Stomach (tissue), 9 donors: ENCODE measurements around the gene SUSD6. TPM values are rescaled to one million over a fixed set of nuclear protein-coding genes. Genes with fewer than 3 reads are reported as not detected.

Experiments used
- DNase-seq, 2 donors: peaks; one replicate each; pipeline versions ENCODE4 v3.0.0 to v3.0.0-alpha.2; 2013 to 2019
- H3K27ac ChIP-seq, 5 donors: fragments of 200-600 bp in 4 of 5; sonication (generic) in 4 of 5; one replicate each; pipeline ENCODE4 v1.5.1; 2013 to 2019; ENCODE audit warnings: mild to moderate bottlenecking in 1 of 5, moderate library complexity in 1 of 5
- H3K27me3 ChIP-seq, 3 donors: fragments of 200-600 bp; sonication (generic); one replicate each; pipeline ENCODE4 v1.5.1; 2017 to 2019; ENCODE audit warnings: mixed run types in 1 of 3
- H3K36me3 ChIP-seq, 4 donors: fragments of 200-600 bp; sonication (generic); 1 replicate in 3 of 4; 2 replicates in 1 of 4; pipeline ENCODE4 v1.5.1; 2016 to 2019
- H3K4me1 ChIP-seq, 4 donors: fragments of 200-600 bp; sonication (generic); one replicate each; pipeline ENCODE4 v1.5.1; 2016 to 2019
- H3K4me3 ChIP-seq, 4 donors: fragments of 200-600 bp; sonication (generic) in 3 of 4; one replicate each; pipeline ENCODE4 v1.5.1; 2016 to 2019; ENCODE audit warnings: mild to moderate bottlenecking in 1 of 4
- H3K9me3 ChIP-seq, 4 donors: fragments of 200-600 bp; sonication (generic); one replicate each; pipeline ENCODE4 v1.5.1; 2016 to 2019
- EP300 ChIP-seq: sonication (generic); formaldehyde crosslinking; IDR thresholded peaks from one replicate; pipeline ENCODE4 v1.6.1; 2017; ENCODE audit warnings: antibody characterized with exemption
- POLR2A ChIP-seq, 4 donors: fragments of 450-650 bp; IDR thresholded peaks; one replicate each; pipeline ENCODE4 v1.6.1; 2016; ENCODE audit warnings: antibody characterized with exemption in 4 of 4, control low read depth in 2 of 4, mild to moderate bottlenecking in 1 of 4, moderate library complexity in 1 of 4
- POLR2AphosphoS5 ChIP-seq, 3 donors: sonication (generic); formaldehyde crosslinking; IDR thresholded peaks; one replicate each; pipeline ENCODE4 v1.6.1; 2016; ENCODE audit warnings: antibody characterized with exemption in 3 of 3
- WGBS, 5 donors: extraction: QIAGEN DNeasy Blood & Tissue Kit in 3 of 5; methylation state at CpG; one replicate each; pipeline versions ENCODE4 v1.1.5 to v1.1.7; 2013 to 2018; 5-methylcytosine and 5-hydroxymethylcytosine counted together
- intact Hi-C: fragments of 100-400 bp; cut with DNase I; formaldehyde crosslinking; loops from one replicate; pipeline ENCODE4 v1.15.1; 2023; ENCODE audit warnings: low total_unique reads
- polyA plus RNA-seq, 3 donors: library from polyadenylated mRNA; stranded (reverse); fragments of 200-250 nt; gene quantifications; one replicate each; pipeline ENCODE4 v1.2.3, GENCODE V29; 2013
- total RNA-seq, 5 donors: library from RNA; depleted of rRNA; stranded (reverse); fragments of >200 nt; gene quantifications; one replicate each; pipeline versions ENCODE4 v1.1.0 to v1.2.3, GENCODE V29; 2014 to 2016
- TF ChIP-seq, protein P1 (sequence below), 7 experiments: fragments of 450-650 bp in 4 of 7; fragments of 200-600 bp in 3 of 7; sonication (generic) in 3 of 7; IDR thresholded peaks; one replicate each; pipeline ENCODE4 v1.5.1; 2016 to 2019; ENCODE audit warnings: antibody characterized with exemption in 7 of 7, control low read depth in 2 of 7, mild to moderate bottlenecking in 1 of 7
- donor health status: healthy with polysubstance abuse.
- donor health status: Bipolar disorder and iron deficiency.
- donor health status: healthy.

The SUSD6 gene
- total and polyA plus RNA-seq, 8 donors: 4.9 to 39.0 (median 24.7) TPM

DNA sequence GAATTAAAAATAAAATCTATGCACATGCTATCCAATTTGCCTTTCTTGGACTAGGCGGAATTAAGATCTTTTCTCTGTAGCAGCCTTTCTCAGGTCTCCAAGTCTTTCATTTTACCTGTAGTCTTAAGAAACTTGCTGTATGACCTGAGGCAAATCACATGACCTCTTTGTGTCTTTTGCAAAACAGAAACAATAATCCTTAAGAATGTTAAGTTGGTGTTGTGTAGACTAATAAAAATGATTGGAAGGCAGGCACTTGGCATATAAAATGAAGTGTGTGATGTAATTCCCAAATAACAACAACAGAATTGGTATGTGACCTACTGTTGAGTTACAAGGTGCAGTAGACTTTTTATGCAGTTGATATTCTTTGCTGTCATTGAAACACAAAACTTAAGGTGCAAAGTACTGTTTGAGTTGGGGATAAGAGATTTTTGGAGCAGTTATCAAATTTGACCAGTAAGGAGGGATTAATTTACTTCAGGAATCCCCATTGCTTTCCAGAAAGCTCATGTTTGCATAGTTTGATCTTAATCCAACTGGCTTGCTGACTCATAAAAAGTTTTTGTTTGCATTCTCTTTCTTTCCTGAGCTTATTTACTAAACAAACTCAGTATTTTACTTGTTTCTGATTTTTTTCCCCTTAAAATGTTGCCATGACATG, 51.4 kb downstream of the SUSD6 start:
- intact Hi-C loops: no loop called here
- Histone ChIP-seq H3K27ac (peak overlapping the region in 4 of 5 donors; percentile 38 to 75 (median 64)), H3K9me3 (no peaks in the 10 kb centered on the region), H3K4me3 (no peak overlapping the region), H3K27me3 (no peaks in the 10 kb centered on the region), H3K4me1 (peaks cover 76 to 100% (median 86%) of the 10 kb centered on the region in 4 donors), H3K36me3 (peaks cover 0 to 27% (median 17%) of the 10 kb centered on the region in 4 donors)
- no peak for DNase-seq
- WGBS, 5 donors: 90 to 100% (median 95%) methylated on average over 1 of the region's 1 CpG
- no peak for TF ChIP-seq POLR2AphosphoS5 (IDR thresholded peaks at IDR 0.05)
- TF ChIP-seq EP300: no peak
- TF ChIP-seq, protein P1, sequence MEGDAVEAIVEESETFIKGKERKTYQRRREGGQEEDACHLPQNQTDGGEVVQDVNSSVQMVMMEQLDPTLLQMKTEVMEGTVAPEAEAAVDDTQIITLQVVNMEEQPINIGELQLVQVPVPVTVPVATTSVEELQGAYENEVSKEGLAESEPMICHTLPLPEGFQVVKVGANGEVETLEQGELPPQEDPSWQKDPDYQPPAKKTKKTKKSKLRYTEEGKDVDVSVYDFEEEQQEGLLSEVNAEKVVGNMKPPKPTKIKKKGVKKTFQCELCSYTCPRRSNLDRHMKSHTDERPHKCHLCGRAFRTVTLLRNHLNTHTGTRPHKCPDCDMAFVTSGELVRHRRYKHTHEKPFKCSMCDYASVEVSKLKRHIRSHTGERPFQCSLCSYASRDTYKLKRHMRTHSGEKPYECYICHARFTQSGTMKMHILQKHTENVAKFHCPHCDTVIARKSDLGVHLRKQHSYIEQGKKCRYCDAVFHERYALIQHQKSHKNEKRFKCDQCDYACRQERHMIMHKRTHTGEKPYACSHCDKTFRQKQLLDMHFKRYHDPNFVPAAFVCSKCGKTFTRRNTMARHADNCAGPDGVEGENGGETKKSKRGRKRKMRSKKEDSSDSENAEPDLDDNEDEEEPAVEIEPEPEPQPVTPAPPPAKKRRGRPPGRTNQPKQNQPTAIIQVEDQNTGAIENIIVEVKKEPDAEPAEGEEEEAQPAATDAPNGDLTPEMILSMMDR (IDR thresholded peaks at IDR 0.05): no peak
- no peak for TF ChIP-seq POLR2A (IDR thresholded peaks at IDR 0.05)

- WGBS, 5 donors: 28 to 35% (median 31%) methylated on average over 3 of the region's 3 CpGs
- H3K27me3 ChIP-seq: no peaks in the 10 kb centered on the region
- no peak overlapping the region for H3K4me3 ChIP-seq
- no peaks in the 10 kb centered on the region for H3K9me3 ChIP-seq
- TF ChIP-seq, protein P1 (IDR thresholded peaks at IDR 0.05): no peak
- no peak for TF ChIP-seq POLR2A (IDR thresholded peaks at IDR 0.05)
- DNase-seq: peak in 1 of 2 donors; percentile 66
- peaks cover 0 to 27% (median 17%) of the 10 kb centered on the region in 4 donors for H3K36me3 ChIP-seq
- peak overlapping the region; percentile 38 to 75 (median 67) for H3K27ac ChIP-seq
- intact Hi-C loops: no loop called here
- peaks cover 71 to 100% (median 85%) of the 10 kb centered on the region in 4 donors for H3K4me1 ChIP-seq
Measured at GRCh38 chr14:69663300-69663643, 51.9 kb downstream of the SUSD6 start.

GRCh38 chr14:69664265-69664664, 52.9 kb downstream of the SUSD6 start:
- 80 to 91% (median 86%) methylated on average over 4 of the region's 4 CpGs for WGBS, 5 donors
- intact Hi-C loops: no loop called here

GRCh38 chr14:69664865-69665526, 53.6 kb downstream of the SUSD6 start:
- no peaks in the 10 kb centered on the region for H3K27me3 ChIP-seq
- H3K9me3 ChIP-seq: no peaks in the 10 kb centered on the region
- peaks cover 0 to 12% (median 5%) of the 10 kb centered on the region in 4 donors for H3K36me3 ChIP-seq
- peaks cover 65 to 97% (median 79%) of the 10 kb centered on the region in 4 donors for H3K4me1 ChIP-seq
- TF ChIP-seq EP300 (no peak), POLR2AphosphoS5 (IDR thresholded peaks at IDR 0.05) (no peak), POLR2A (IDR thresholded peaks at IDR 0.05) (no peak)
- TF ChIP-seq, protein P1 (IDR thresholded peaks at IDR 0.05): no peak
- peak overlapping the region; percentile 7 to 75 (median 60) for H3K27ac ChIP-seq
- H3K4me3 ChIP-seq: no peak overlapping the region
- 65 to 71% (median 67%) methylated on average over 7 of the region's 7 CpGs for WGBS, 5 donors
- no peak for DNase-seq
- intact Hi-C loops: no loop called here

More at GRCh38 chr14:69664265-69664664, 52.9 kb downstream of the SUSD6 start:
- no peaks in the 10 kb centered on the region for H3K27me3 ChIP-seq
- H3K4me1 ChIP-seq: peaks cover 61 to 97% (median 79%) of the 10 kb centered on the region in 4 donors
- H3K4me3 ChIP-seq: no peak overlapping the region
- no peak for DNase-seq
- peaks cover 0 to 20% (median 12%) of the 10 kb centered on the region in 4 donors for H3K36me3 ChIP-seq
- no peaks in the 10 kb centered on the region for H3K9me3 ChIP-seq
- H3K27ac ChIP-seq: peak overlapping the region in 3 of 5 donors; percentile 60 to 75 (median 67)
- TF ChIP-seq, protein P1 (IDR thresholded peaks at IDR 0.05): no peak
- no peak for TF ChIP-seq POLR2AphosphoS5 (IDR thresholded peaks at IDR 0.05)
